Gastrocnemius medialis (tissue), 4 donors: ENCODE data around the gene ATP5F1A. TPM values are rescaled to one million over a fixed set of nuclear protein-coding genes. Genes with fewer than 3 reads are reported as not detected.

ENCODE experiments used
- ATAC-seq, 2 donors: fragments of 150-250 bp; one replicate each; pipeline ENCODE4 v1.9.1; 2016
- DNase-seq, 2 donors: peaks; one replicate each; pipeline ENCODE4 v3.0.0-alpha.2; 2019
- H3K27ac ChIP-seq, 4 donors: fragments of 200-600 bp; sonication (generic); 1 replicate in 1 of 4; 2 replicates in 3 of 4; pipeline ENCODE4 v1.5.1; 2016 to 2018; ENCODE audit warnings: mild to moderate bottlenecking in 2 of 4, moderate library complexity in 1 of 4
- H3K27me3 ChIP-seq, 3 donors: fragments of 200-600 bp; sonication (generic) in 2 of 3; 1 replicate in 1 of 3; 2 replicates in 2 of 3; pipeline versions ENCODE4 v1.5.1 to v1.6.0; 2016 to 2019; ENCODE audit warnings: mild to moderate bottlenecking in 1 of 3, moderate library complexity in 1 of 3
- H3K36me3 ChIP-seq, 2 donors: fragments of 200-600 bp; sonication (generic) in 1 of 2; one replicate each; pipeline ENCODE4 v1.5.1; 2017 to 2018
- H3K4me1 ChIP-seq, 2 donors: fragments of 200-600 bp; sonication (generic) in 1 of 2; one replicate each; pipeline ENCODE4 v1.5.1; 2016 to 2017; ENCODE audit warnings: mild to moderate bottlenecking in 2 of 2
- H3K4me3 ChIP-seq, 4 donors: fragments of 200-600 bp; sonication (generic) in 3 of 4; 1 replicate in 1 of 4; 2 replicates in 3 of 4; pipeline ENCODE4 v1.5.1; 2016 to 2019; ENCODE audit warnings: mild to moderate bottlenecking in 2 of 4
- H3K9me3 ChIP-seq, 3 donors: fragments of 200-600 bp; sonication (generic) in 2 of 3; 1 replicate in 1 of 3; 2 replicates in 2 of 3; pipeline ENCODE4 v1.5.1; 2016 to 2019
- POLR2A ChIP-seq, 2 donors: fragments of 450-650 bp; IDR thresholded peaks; one replicate each; pipeline ENCODE4 v1.6.1; 2017; ENCODE audit warnings: antibody characterized with exemption in 2 of 2, mild to moderate bottlenecking in 2 of 2, moderate library complexity in 2 of 2
- in situ Hi-C, 4 donors: fragments of 200-750 bp; cut with MboI; loops; one replicate each; pipeline versions ENCODE4 v1.15.0 to v1.8.0; 2017; ENCODE audit warnings: low sequenced_read_pairs in 4 of 4
- intact Hi-C: fragments of 100-400 bp; cut with DNase I; formaldehyde crosslinking; loops from one replicate; pipeline ENCODE4 v1.15.1; 2023; ENCODE audit warnings: low total_unique reads
- total RNA-seq, 4 donors: library from RNA; depleted of rRNA; stranded (reverse); fragments of >200 nt; gene quantifications; one replicate each; pipeline versions ENCODE4 v1.1.0 to v1.2.3, GENCODE V29; 2016
- TF ChIP-seq, protein P1 (sequence below), 5 experiments: fragments of 450-650 bp in 3 of 5; fragments of 200-600 bp in 2 of 5; sonication (generic) in 2 of 5; IDR thresholded peaks in 4 of 5; conservative IDR thresholded peaks in 1 of 5; 1 replicate in 4 of 5; 2 replicates in 1 of 5; pipeline ENCODE4 v1.5.1; 2016 to 2019; ENCODE audit warnings: antibody characterized with exemption in 5 of 5, mild to moderate bottlenecking in 3 of 5, moderate library complexity in 3 of 5

ATP5F1A gene
- total RNA-seq, 4 donors from 2014 or later = 845 to 1,536 (median 877) TPM

DNA sequence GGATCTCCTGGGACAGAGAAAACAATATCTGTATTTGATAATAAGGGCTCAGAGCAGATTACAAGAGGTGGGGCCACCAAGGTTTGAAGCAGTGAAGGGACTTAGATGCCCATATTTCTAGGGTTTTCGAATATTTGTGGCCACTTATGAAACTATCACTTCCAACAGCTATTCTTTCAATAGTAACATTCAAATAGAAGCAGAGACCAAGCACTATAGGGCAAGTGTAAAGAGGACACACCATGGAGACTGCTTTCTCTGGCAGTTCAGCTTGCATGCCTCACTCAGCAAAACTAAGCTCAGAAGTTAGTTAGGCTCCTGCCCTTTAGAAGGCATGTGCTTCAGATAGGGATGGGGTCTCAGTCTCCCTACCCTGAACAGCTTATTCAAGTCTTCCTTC is 36.3 kb downstream of the ATP5F1A start:
- intact Hi-C loops (no loop called here), in situ Hi-C loops (loop anchor here in 2 of 4 donors (25.0 kb wide), 2 partner anchors 374 to 399 kb away; no protein-coding TSS in a partner anchor)
- Histone ChIP-seq H3K36me3 (no peaks in the 10 kb centered on the region), H3K9me3 (no peaks in the 10 kb centered on the region), H3K4me3 (no peak overlapping the region), H3K27me3 (no peaks in the 10 kb centered on the region), H3K27ac (no peak overlapping the region), H3K4me1 (peaks cover 4 to 6% of the 10 kb centered on the region in 2 donors)
- no peak for DNase-seq
- TF ChIP-seq, protein P1, sequence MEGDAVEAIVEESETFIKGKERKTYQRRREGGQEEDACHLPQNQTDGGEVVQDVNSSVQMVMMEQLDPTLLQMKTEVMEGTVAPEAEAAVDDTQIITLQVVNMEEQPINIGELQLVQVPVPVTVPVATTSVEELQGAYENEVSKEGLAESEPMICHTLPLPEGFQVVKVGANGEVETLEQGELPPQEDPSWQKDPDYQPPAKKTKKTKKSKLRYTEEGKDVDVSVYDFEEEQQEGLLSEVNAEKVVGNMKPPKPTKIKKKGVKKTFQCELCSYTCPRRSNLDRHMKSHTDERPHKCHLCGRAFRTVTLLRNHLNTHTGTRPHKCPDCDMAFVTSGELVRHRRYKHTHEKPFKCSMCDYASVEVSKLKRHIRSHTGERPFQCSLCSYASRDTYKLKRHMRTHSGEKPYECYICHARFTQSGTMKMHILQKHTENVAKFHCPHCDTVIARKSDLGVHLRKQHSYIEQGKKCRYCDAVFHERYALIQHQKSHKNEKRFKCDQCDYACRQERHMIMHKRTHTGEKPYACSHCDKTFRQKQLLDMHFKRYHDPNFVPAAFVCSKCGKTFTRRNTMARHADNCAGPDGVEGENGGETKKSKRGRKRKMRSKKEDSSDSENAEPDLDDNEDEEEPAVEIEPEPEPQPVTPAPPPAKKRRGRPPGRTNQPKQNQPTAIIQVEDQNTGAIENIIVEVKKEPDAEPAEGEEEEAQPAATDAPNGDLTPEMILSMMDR (IDR thresholded peaks at IDR 0.05 in 4 of 5, conservative IDR thresholded peaks at IDR 0.05 in 1 of 5) = no peak
- no peak for TF ChIP-seq POLR2A (IDR thresholded peaks at IDR 0.05)
- no peak for ATAC-seq

DNA sequence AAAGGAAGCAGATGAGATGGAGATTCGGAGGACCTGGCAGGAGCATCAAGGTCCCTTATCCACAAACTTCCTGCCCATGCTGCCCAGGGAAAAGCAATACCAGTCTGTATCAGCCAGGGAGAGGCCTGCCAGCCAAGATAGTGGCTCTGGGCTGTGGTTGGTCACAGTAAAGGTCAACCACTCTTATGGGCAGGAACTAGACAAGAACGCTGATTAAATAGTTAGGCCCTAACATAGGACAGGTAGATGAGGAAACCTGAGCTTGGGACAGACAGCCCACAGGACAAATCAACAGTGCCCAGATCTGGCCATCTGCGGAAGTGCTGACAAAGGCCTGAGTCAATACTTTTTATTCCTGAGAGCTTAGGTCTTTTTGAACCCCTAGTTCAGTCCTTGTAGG is 36.7 kb downstream of the ATP5F1A start:
- Histone ChIP-seq H3K27me3 (no peaks in the 10 kb centered on the region), H3K9me3 (no peaks in the 10 kb centered on the region), H3K27ac (no peak overlapping the region), H3K36me3 (no peaks in the 10 kb centered on the region), H3K4me1 (peaks cover 4 to 6% of the 10 kb centered on the region in 2 donors), H3K4me3 (no peak overlapping the region)
- intact Hi-C loops (no loop called here), in situ Hi-C loops (loop anchor here in 2 of 4 donors (25.0 kb wide), 2 partner anchors 374 to 399 kb away; no protein-coding TSS in a partner anchor)
- TF ChIP-seq, protein P1 (IDR thresholded peaks at IDR 0.05 in 4 of 5, conservative IDR thresholded peaks at IDR 0.05 in 1 of 5) = no peak
- TF ChIP-seq POLR2A (IDR thresholded peaks at IDR 0.05) = no peak
- ATAC-seq = no peak
- DNase-seq = no peak

DNA sequence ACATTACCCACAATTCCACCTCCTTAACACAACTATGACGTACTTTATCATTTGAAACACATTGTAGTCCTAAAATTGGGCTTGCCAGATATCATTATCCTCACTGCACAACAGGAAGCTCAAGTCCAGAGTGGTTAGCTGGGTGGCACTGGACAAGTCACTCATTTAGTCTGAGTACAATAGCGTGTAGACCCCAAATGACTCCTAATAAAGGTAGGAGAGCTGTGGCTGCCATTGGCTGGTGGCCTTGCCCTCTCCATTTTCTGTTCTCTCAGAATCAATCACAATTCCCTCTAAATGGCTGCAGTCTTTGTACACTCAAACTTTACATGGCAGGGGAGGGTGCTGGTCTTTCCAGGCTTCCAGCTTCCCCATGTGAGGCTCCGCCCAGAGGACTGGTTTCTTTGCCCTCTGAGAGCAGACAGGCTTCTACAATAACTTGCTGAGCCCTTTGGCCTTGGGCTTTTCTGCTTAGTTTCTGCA is 37.7 kb downstream of the ATP5F1A start:
- H3K4me1 ChIP-seq = peaks cover 6 to 13% of the 10 kb centered on the region in 2 donors
- H3K36me3 ChIP-seq = no peaks in the 10 kb centered on the region
- ATAC-seq = no peak
- in situ Hi-C loops (loop anchor here in 2 of 4 donors (25.0 kb wide), 2 partner anchors 373 to 398 kb away; no protein-coding TSS in a partner anchor), intact Hi-C loops (no loop called here)
- DNase-seq = no peak
- H3K27ac ChIP-seq = no peak overlapping the region
- no peak for TF ChIP-seq POLR2A (IDR thresholded peaks at IDR 0.05)
- TF ChIP-seq, protein P1 (IDR thresholded peaks at IDR 0.05 in 4 of 5, conservative IDR thresholded peaks at IDR 0.05 in 1 of 5) = no peak
- no peaks in the 10 kb centered on the region for H3K9me3 ChIP-seq
- no peaks in the 10 kb centered on the region for H3K27me3 ChIP-seq
- no peak overlapping the region for H3K4me3 ChIP-seq

DNA sequence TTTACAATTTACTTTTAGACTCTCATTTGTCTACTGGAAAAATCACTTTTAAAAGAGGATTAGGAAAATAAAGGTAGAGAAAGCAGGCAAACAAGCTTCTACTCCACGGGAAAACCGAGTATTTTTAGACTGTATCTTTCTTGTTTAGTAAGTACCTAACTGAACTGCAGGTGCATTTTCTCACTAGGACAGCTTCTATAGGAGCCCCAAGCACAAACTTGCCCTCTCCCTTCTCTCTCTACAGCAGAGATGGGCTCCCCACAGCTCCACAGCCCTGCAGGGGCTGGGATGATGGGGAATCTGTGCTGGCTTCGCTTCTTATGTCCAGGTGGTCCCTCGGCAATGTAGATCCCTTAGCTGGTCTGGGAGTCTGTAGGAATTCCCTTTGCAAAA is 42.3 kb downstream of the ATP5F1A start:
- Histone ChIP-seq H3K27me3 (no peaks in the 10 kb centered on the region), H3K4me1 (peaks cover 22 to 43% of the 10 kb centered on the region in 2 donors), H3K27ac (peak overlapping the region in 2 of 4 donors; percentile 12 to 14), H3K4me3 (no peak overlapping the region), H3K36me3 (no peaks in the 10 kb centered on the region), H3K9me3 (no peaks in the 10 kb centered on the region)
- ATAC-seq = no peak
- in situ Hi-C loops (loop anchor here in 2 of 4 donors (25.0 kb wide), 2 partner anchors 369 to 394 kb away; no protein-coding TSS in a partner anchor), intact Hi-C loops (no loop called here)
- DNase-seq = no peak
- TF ChIP-seq, protein P1 (IDR thresholded peaks at IDR 0.05 in 4 of 5, conservative IDR thresholded peaks at IDR 0.05 in 1 of 5) = no peak
- no peak for TF ChIP-seq POLR2A (IDR thresholded peaks at IDR 0.05)
